GM12873 (cell line): ENCODE measurements around the gene TECTA.

ENCODE experiments used
- TF ChIP-seq, protein P1 (sequence below): IDR thresholded peaks from 2 replicates; pipeline ENCODE4 v1.5.1; 2012; ENCODE audit warnings: low read depth, mild to moderate bottlenecking, moderate library complexity, low read length, control low read depth; ENCODE audit not compliant: insufficient read depth; ENCODE audit errors: missing control alignments

TECTA gene

DNA sequence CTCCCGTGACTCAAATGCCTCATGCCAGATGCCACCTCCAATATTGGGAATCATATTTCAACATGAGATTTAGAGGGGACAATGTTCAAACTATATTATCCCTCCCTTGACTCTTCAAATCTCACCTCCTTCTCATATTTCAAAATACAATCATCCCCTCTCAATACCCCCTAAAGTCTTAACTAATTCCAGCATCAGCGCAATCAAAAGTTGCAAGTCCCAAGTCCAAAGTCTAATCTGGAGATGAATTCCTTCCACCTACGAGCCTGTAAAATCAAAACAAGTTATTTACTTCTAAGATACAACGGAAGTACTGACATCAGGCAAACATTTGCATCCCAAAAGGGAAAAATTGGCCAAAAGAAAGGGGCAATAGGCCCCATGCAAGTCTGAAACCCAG lies 124.3 kb downstream of the TECTA start:
- TF ChIP-seq, protein P1, sequence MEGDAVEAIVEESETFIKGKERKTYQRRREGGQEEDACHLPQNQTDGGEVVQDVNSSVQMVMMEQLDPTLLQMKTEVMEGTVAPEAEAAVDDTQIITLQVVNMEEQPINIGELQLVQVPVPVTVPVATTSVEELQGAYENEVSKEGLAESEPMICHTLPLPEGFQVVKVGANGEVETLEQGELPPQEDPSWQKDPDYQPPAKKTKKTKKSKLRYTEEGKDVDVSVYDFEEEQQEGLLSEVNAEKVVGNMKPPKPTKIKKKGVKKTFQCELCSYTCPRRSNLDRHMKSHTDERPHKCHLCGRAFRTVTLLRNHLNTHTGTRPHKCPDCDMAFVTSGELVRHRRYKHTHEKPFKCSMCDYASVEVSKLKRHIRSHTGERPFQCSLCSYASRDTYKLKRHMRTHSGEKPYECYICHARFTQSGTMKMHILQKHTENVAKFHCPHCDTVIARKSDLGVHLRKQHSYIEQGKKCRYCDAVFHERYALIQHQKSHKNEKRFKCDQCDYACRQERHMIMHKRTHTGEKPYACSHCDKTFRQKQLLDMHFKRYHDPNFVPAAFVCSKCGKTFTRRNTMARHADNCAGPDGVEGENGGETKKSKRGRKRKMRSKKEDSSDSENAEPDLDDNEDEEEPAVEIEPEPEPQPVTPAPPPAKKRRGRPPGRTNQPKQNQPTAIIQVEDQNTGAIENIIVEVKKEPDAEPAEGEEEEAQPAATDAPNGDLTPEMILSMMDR, result no peak

DNA sequence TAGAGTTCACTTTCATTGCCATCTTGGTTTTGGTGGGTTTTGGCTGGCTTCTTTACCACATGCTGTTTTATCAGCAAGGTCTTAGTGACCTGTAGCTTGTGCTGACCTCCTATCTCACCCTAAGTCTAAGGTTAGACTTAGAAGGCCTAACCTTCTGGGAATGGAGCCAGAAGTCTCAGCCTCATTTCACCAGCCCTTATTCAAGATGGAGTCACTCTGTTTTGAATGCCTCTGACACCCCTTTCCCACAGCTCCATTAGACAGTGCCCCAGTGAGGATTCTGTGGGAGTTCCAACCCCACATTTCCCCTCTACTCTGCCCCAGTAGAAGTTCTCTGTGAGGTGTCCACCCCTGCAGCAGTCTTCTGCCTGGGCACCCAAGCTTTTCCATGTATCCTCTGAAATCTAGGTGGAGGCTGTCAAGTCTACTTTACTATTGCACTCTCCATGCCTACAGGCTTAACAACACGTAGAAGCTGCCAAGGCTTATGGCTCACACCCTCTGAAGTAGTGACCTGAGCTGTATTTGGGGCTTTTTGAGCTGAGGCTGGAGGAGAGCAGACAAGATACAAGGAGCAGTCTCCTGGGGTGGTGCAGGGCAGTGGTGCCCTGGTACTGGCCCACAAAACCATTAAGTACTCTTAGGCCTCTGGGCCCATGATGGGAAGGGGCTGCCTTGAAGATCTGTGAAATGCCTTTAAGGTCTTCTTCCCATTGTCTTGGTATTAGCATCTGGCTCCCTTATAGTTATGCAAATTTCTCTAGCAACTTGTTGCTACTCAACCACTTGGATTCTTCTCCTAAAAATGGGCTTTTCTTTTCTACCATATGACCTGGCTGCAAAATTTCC lies 125.6 kb downstream of the TECTA start:
- TF ChIP-seq, protein P1, result no peak

GRCh38 chr11:121228851-121229250 lies 127.8 kb downstream of the TECTA start:
- TF ChIP-seq, protein P1, result no peak

DNA sequence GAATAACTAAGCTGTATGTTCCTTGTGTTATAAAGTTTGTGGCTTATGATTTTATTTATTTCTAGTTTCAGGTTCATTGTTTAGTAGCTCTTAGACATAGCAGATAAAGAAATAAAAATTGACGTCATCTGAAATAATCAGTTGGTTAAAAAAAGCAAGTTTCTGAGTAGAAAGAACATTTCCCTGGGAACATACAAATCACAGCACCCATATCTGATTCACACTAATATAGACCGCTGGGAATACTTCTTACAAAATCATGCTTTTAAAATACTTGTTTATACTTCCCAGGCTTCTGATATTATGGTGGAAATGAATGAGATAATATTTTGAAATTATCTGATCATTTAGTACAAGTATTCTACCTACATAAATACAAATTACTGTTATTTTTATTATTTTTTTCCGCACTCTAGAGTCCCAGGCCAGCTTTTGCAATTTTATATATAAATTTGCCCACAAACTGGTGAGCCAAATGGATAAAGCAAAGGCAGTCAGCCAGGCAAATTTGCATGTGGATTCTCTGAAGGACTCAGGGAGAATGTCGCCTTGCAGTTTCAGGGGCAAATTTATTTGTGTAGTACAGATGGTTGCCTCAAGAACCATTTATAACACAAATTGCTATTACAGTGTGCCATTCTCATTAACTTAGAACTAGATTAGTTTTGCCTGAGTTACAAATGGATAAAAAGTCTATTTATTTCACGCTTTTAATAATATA lies 128.6 kb downstream of the TECTA start:
- TF ChIP-seq, protein P1, result no peak

GRCh38 chr11:121231576-121232278 lies 130.7 kb downstream of the TECTA start:
- TF ChIP-seq, protein P1, result no peak

GRCh38 chr11:121235057-121235456 lies 134.0 kb downstream of the TECTA start:
- TF ChIP-seq, protein P1, result no peak

DNA sequence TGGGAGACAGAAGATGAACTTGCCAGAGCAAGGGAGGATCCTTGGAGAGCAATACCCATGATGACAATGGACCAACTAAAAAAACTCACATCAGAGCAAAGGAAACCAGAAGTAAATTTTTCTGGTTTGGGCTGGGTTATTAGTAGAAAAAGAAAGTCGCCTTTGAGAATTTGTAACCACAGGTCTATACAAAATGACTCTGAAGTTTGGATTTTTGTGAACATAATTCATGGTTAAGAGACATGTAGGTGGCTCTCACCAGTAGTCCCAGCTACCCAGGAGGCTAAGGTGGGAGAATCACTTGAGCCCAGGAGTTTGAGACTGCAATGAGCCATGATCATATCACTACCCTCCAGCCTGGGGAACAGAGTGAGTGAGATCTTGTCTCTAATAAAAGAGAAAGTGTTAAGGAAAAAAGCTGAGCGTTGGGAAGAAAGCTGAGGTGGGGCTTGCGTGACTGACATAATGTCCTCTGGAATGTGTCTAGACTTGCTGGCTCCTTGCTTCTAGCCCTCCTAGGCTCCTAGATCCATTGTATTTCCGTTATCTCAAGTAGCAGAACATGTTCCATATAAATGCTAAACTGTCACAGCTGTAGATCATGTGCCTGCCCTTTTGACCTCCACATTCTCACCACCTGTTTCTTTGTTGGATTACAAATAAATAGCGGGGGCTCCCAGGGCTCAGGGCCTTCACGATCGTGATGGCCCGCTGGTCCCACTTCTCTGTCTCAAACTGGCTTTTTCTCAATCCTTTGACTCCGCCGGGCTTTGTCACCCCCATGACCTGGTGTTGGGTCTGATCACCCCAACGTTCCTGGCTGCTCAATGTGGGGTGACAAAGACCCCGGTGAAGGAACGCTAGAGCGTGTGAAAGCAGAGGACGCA lies 135.3 kb downstream of the TECTA start:
- TF ChIP-seq, protein P1, result no peak
